ENCODE results near the gene FUT9. TPM values are rescaled to one million over a fixed set of nuclear protein-coding genes. Genes with fewer than 3 reads are reported as not detected.

Gene FUT9
- total RNA-seq, 4 donors from 2014 or later = not detected

DNA sequence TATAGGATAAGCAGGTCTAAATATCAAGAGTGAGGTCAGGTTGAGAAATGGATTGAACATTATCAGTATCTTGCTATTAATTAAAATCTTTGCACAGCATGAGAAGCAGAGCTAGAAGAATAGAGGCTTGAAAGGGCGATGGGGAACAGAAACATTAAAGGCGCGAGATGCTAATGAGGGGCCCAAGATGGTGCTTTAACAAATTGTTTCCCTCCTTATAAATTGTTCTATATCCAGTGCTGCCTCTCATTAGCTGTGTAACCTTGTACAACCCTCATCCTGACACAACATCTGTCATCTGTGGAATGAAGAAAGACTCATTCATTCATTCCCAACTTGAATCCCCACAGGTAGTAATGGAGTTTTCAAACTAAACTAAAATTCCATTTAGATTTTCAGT, 57.8 kb downstream of the FUT9 start:
- DNase-seq (no peak), ATAC-seq (no peak)
- H3K27ac ChIP-seq = no peak overlapping the region
- H3K4me1 ChIP-seq = no peaks in the 10 kb centered on the region
- no peaks in the 10 kb centered on the region for H3K36me3 ChIP-seq
- TF ChIP-seq POLR2A (IDR thresholded peaks at IDR 0.05) = no peak
- TF ChIP-seq, protein P1, sequence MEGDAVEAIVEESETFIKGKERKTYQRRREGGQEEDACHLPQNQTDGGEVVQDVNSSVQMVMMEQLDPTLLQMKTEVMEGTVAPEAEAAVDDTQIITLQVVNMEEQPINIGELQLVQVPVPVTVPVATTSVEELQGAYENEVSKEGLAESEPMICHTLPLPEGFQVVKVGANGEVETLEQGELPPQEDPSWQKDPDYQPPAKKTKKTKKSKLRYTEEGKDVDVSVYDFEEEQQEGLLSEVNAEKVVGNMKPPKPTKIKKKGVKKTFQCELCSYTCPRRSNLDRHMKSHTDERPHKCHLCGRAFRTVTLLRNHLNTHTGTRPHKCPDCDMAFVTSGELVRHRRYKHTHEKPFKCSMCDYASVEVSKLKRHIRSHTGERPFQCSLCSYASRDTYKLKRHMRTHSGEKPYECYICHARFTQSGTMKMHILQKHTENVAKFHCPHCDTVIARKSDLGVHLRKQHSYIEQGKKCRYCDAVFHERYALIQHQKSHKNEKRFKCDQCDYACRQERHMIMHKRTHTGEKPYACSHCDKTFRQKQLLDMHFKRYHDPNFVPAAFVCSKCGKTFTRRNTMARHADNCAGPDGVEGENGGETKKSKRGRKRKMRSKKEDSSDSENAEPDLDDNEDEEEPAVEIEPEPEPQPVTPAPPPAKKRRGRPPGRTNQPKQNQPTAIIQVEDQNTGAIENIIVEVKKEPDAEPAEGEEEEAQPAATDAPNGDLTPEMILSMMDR (IDR thresholded peaks at IDR 0.05 in 4 of 5, conservative IDR thresholded peaks at IDR 0.05 in 1 of 5) = no peak
- no peak overlapping the region for H3K4me3 ChIP-seq
- no peaks in the 10 kb centered on the region for H3K27me3 ChIP-seq
- in situ Hi-C loops (cut with MboI; ENCODE audit: low sequenced_read_pairs in 4 of 4) = no loop called here
- intact Hi-C loops (cut with DNase I; ENCODE audit: low total_unique reads) = no loop called here
- H3K9me3 ChIP-seq = no peaks in the 10 kb centered on the region

DNA sequence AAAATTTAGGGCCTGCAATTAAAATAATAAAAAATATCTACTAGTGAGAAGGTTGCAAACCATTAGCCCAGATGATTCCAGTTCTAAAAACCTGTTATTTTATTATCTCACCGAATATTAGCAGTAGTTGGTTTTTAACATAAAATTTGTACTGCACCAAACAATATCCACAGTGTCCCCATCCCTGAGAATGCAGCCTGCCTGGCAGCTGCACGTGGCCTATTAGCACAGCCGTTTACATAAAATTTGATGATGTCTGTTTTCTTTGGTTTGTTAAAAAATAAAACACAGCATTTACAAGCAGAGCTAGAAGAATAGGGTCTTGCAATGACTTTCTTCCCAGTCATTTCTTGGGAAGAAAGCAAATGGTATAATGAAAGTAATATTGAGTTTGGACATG, 58.2 kb downstream of the FUT9 start:
- Histone ChIP-seq H3K4me3 (no peak overlapping the region), H3K36me3 (no peaks in the 10 kb centered on the region), H3K4me1 (no peaks in the 10 kb centered on the region), H3K27me3 (no peaks in the 10 kb centered on the region), H3K9me3 (no peaks in the 10 kb centered on the region), H3K27ac (no peak overlapping the region)
- TF ChIP-seq, protein P1 (IDR thresholded peaks at IDR 0.05 in 4 of 5, conservative IDR thresholded peaks at IDR 0.05 in 1 of 5) = no peak
- no peak for TF ChIP-seq POLR2A (IDR thresholded peaks at IDR 0.05)
- DNase-seq (no peak), ATAC-seq (no peak)
- intact Hi-C loops (cut with DNase I; ENCODE audit: low total_unique reads) (no loop called here), in situ Hi-C loops (cut with MboI; ENCODE audit: low sequenced_read_pairs in 4 of 4) (no loop called here)

DNA sequence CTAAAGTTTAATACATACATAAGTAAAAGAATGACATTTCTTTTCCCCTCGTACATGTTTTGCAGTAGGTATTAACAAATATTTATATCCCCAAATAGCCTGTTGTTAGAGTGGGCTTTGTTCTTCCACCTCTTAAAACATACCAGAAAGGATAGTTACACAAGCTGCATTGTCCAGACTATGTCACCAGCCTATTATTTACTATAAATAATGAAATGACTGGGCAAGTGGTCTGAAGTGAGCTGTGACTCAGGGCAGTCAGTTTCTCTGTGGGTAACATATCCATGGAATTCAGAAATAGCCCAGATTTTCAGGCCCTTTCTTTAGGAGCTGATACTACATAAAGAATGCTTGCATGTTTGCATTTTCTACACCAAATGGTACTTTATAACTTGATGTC, 60.1 kb downstream of the FUT9 start:
- Histone ChIP-seq H3K36me3 (no peaks in the 10 kb centered on the region), H3K4me1 (no peaks in the 10 kb centered on the region), H3K27ac (no peak overlapping the region), H3K9me3 (no peaks in the 10 kb centered on the region), H3K4me3 (no peak overlapping the region), H3K27me3 (no peaks in the 10 kb centered on the region)
- no peak for ATAC-seq
- in situ Hi-C loops (cut with MboI; ENCODE audit: low sequenced_read_pairs in 4 of 4) (no loop called here), intact Hi-C loops (cut with DNase I; ENCODE audit: low total_unique reads) (no loop called here)
- no peak for TF ChIP-seq POLR2A (IDR thresholded peaks at IDR 0.05)
- TF ChIP-seq, protein P1 (IDR thresholded peaks at IDR 0.05 in 4 of 5, conservative IDR thresholded peaks at IDR 0.05 in 1 of 5) = no peak
- DNase-seq = no peak

DNA sequence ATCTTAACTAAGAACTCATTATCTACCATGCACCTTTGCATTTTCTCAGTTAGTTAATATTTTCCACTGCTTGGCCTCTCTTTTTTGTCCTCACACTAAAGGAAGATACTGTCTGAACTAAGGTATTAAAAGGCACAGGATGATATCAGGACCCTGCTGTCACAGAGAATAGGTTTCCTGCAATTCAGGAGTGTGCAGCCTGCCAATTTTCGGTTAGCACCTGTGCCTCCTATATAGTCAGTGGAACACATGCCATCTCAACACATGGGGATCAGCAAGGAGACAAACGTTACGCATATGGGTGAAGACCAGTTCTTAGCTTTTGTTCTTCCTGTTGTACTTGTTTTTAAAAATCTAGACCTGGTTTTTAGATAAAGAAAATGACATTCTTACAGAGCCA, 71.0 kb downstream of the FUT9 start:
- Histone ChIP-seq H3K27me3 (no peaks in the 10 kb centered on the region), H3K4me1 (no peaks in the 10 kb centered on the region), H3K4me3 (no peak overlapping the region), H3K9me3 (no peaks in the 10 kb centered on the region), H3K36me3 (no peaks in the 10 kb centered on the region), H3K27ac (no peak overlapping the region)
- no peak for TF ChIP-seq POLR2A (IDR thresholded peaks at IDR 0.05)
- TF ChIP-seq, protein P1 (IDR thresholded peaks at IDR 0.05 in 4 of 5, conservative IDR thresholded peaks at IDR 0.05 in 1 of 5) = no peak
- ATAC-seq = no peak
- intact Hi-C loops (cut with DNase I; ENCODE audit: low total_unique reads) = no loop called here
- no peak for DNase-seq
- in situ Hi-C loops (cut with MboI; ENCODE audit: low sequenced_read_pairs in 4 of 4) = no loop called here

DNA sequence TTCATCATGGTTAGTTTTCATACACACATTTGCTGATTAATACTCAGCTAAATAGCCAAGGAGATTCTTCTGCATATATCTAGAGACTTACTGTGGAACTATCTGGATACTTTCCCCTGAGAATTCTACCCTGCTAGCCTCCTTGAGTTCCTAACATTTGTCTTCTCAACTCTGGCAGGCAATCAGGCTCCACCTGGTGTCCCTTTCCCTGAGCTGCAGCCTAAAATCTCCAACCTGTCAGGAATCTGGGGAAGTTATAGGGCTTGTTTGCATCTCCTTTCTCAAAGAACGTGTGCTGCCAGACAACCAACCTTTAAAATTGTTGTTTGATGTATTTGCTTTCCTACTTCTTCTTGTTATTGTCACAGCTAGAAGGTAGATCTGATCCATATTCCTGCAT, 73.4 kb downstream of the FUT9 start:
- no peaks in the 10 kb centered on the region for H3K9me3 ChIP-seq
- in situ Hi-C loops (cut with MboI; ENCODE audit: low sequenced_read_pairs in 4 of 4) (no loop called here), intact Hi-C loops (cut with DNase I; ENCODE audit: low total_unique reads) (no loop called here)
- no peaks in the 10 kb centered on the region for H3K4me1 ChIP-seq
- H3K27ac ChIP-seq = no peak overlapping the region
- DNase-seq (no peak), ATAC-seq (no peak)
- H3K36me3 ChIP-seq = no peaks in the 10 kb centered on the region
- H3K4me3 ChIP-seq = no peak overlapping the region
- TF ChIP-seq POLR2A (IDR thresholded peaks at IDR 0.05) = no peak
- TF ChIP-seq, protein P1 (IDR thresholded peaks at IDR 0.05 in 4 of 5, conservative IDR thresholded peaks at IDR 0.05 in 1 of 5) = no peak
- H3K27me3 ChIP-seq = no peaks in the 10 kb centered on the region

Measured in gastrocnemius medialis (tissue), 4 donors.